Measurements from ENCODE around the gene SMYD1. TPM values are rescaled to one million over a fixed set of nuclear protein-coding genes. Genes with fewer than 3 reads are reported as not detected.

The SMYD1 gene
- total RNA-seq, 1 donor from 2014 or later: not detected

- DNase-seq (ENCODE audit: low spot score): no peak
- Mint-ChIP-seq H3K27me3 (ENCODE audit: insufficient read depth) (peaks cover 2% of the 10 kb centered on the region), H3K36me3 (ENCODE audit: low read depth) (peaks cover under 1% of the 10 kb centered on the region)
These were observed 7.4 kb upstream of the SMYD1 start for GRCh38 chr2:88059979-88060906.

GRCh38 chr2:88060907-88061275, 6.7 kb upstream of the SMYD1 start:
- Mint-ChIP-seq H3K36me3 (ENCODE audit: low read depth) (no peaks in the 10 kb centered on the region), H3K27me3 (ENCODE audit: insufficient read depth) (peaks cover 2% of the 10 kb centered on the region)
- intact Hi-C loops (cut with micrococcal nuclease): loop anchor here (1.0 kb wide), 3 partner anchors 99 to 130 kb away; no protein-coding TSS in a partner anchor

More at GRCh38 chr2:88059979-88060906, 7.4 kb upstream of the SMYD1 start:
- intact Hi-C loops (cut with micrococcal nuclease): loop anchor here (1.0 to 10.0 kb wide), 4 partner anchors 100 to 565 kb away; partner anchors contain the start of gene EIF2AK3
- Mint-ChIP-seq H3K27ac (no peak overlapping the region), H3K4me1 (ENCODE audit: low read depth) (peaks cover 31% of the 10 kb centered on the region), H3K4me3 (no peak overlapping the region), H3K9me3 (no peaks in the 10 kb centered on the region)

DNA sequence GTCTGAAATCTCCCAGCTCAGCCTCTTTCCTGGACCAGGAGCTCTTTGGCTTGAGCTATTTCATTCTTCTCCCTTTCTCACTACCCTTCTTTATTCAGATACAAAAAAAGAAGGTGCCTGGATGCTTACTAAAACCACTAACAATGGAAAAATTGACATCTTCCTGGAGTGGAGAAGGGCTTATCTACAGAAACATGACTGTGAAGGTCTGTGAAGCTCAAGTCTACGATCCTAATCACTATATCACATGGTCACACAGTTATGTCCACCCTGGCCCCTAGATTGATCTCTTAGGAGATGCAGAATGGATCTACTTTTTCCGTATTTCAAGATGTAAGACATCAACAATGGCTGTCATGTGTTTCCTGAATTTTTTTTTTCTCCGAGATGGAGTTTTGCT, 6.3 kb upstream of the SMYD1 start:
- no peaks in the 10 kb centered on the region for H3K36me3 Mint-ChIP-seq (ENCODE audit: low read depth)
- peaks cover 2% of the 10 kb centered on the region for H3K27me3 Mint-ChIP-seq (ENCODE audit: insufficient read depth)
- no peak overlapping the region for H3K27ac Mint-ChIP-seq
- no peaks in the 10 kb centered on the region for H3K9me3 Mint-ChIP-seq
- H3K4me3 Mint-ChIP-seq: no peak overlapping the region
- no peak for DNase-seq (ENCODE audit: low spot score)
- intact Hi-C loops (cut with micrococcal nuclease): no loop called here
- peaks cover 24% of the 10 kb centered on the region for H3K4me1 Mint-ChIP-seq (ENCODE audit: low read depth)

More at GRCh38 chr2:88060907-88061275, 6.7 kb upstream of the SMYD1 start:
- DNase-seq (ENCODE audit: low spot score): no peak
- no peak overlapping the region for H3K27ac Mint-ChIP-seq
- H3K4me3 Mint-ChIP-seq: no peak overlapping the region
- peaks cover 28% of the 10 kb centered on the region for H3K4me1 Mint-ChIP-seq (ENCODE audit: low read depth)
- no peaks in the 10 kb centered on the region for H3K9me3 Mint-ChIP-seq

DNA sequence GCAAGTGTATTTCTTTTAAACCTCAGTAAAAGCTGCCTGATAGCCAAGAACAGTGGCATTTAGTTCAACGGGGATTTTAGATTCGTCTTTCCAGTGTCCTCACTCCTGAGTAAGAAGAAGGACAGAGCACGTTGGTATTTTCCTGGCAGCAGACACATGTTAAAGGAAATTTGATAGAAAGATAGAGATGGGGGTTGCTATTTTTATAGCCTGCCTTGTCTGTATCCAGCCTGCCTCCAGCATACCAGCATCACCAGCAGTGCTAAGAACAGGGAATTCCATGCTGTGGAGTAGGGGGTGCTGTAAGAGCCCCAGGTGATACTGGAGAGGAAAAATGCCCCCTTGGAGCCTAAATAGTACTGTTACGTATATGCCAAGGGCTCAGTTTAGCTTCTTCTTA, 1.1 kb upstream of the SMYD1 start:
- H3K4me1 Mint-ChIP-seq (ENCODE audit: low read depth): no peaks in the 10 kb centered on the region
- no peaks in the 10 kb centered on the region for H3K36me3 Mint-ChIP-seq (ENCODE audit: low read depth)
- intact Hi-C loops (cut with micrococcal nuclease): no loop called here
- DNase-seq (ENCODE audit: low spot score): no peak
- H3K4me3 Mint-ChIP-seq: no peak overlapping the region
- H3K9me3 Mint-ChIP-seq: no peaks in the 10 kb centered on the region
- H3K27me3 Mint-ChIP-seq (ENCODE audit: insufficient read depth): peaks cover 2% of the 10 kb centered on the region
- H3K27ac Mint-ChIP-seq: no peak overlapping the region

DNA sequence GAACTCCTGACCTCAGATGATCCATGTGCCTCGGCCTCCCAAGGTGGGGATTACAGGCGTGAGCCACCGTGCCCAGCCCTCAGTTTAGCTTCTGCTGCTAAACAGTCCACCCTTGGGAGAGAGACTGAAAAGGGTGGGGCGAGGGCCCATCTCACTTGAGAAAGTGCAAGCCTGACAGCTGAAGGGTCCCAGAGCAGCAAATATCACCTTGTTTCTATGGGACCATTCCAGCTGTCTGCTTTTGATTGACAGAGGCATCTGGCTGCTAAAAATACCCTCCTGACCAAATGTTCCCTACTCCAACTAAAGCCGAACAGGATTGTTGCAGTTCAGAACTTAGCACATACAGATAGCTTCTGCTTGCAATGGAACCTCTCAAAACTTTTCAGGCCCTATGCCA, 436 bp upstream of the SMYD1 start:
- no peaks in the 10 kb centered on the region for H3K27me3 Mint-ChIP-seq (ENCODE audit: insufficient read depth)
- no peaks in the 10 kb centered on the region for H3K9me3 Mint-ChIP-seq
- H3K36me3 Mint-ChIP-seq (ENCODE audit: low read depth): no peaks in the 10 kb centered on the region
- DNase-seq (ENCODE audit: low spot score): no peak
- no peak overlapping the region for H3K4me3 Mint-ChIP-seq
- no peak overlapping the region for H3K27ac Mint-ChIP-seq
- H3K4me1 Mint-ChIP-seq (ENCODE audit: low read depth): no peaks in the 10 kb centered on the region
- intact Hi-C loops (cut with micrococcal nuclease): no loop called here

GRCh38 chr2:88068044-88068443, 419 bp downstream of the SMYD1 start:
- no peaks in the 10 kb centered on the region for H3K9me3 Mint-ChIP-seq
- H3K36me3 Mint-ChIP-seq (ENCODE audit: low read depth): no peaks in the 10 kb centered on the region
- intact Hi-C loops (cut with micrococcal nuclease): no loop called here
- no peak overlapping the region for H3K27ac Mint-ChIP-seq
- no peaks in the 10 kb centered on the region for H3K4me1 Mint-ChIP-seq (ENCODE audit: low read depth)
- no peak for DNase-seq (ENCODE audit: low spot score)
- H3K27me3 Mint-ChIP-seq (ENCODE audit: insufficient read depth): no peaks in the 10 kb centered on the region
- H3K4me3 Mint-ChIP-seq: no peak overlapping the region

DNA sequence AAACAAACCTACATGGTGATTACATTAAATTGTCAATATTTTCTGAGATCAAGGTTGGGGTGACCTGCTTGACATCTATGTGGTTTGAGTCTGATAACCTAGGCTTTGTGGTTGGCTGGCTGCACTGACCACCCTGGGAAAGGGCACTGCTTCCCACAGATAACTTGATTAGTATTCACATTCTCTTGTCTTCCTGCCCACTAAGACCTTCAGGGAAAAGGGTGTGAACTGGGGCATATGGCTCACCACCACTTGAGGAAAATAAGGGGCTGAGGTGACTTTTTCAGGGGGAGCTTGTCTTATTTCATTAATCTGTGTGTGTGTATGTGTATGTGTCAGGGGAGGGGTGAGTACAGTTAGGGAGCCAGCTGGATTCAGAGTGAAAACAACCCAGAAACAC, 1.5 kb downstream of the SMYD1 start:
- H3K27me3 Mint-ChIP-seq (ENCODE audit: insufficient read depth): peaks cover 6% of the 10 kb centered on the region
- H3K36me3 Mint-ChIP-seq (ENCODE audit: low read depth): no peaks in the 10 kb centered on the region
- no peaks in the 10 kb centered on the region for H3K9me3 Mint-ChIP-seq
- no peak for DNase-seq (ENCODE audit: low spot score)
- intact Hi-C loops (cut with micrococcal nuclease): no loop called here
- H3K4me3 Mint-ChIP-seq: no peak overlapping the region
- H3K4me1 Mint-ChIP-seq (ENCODE audit: low read depth): no peaks in the 10 kb centered on the region
- H3K27ac Mint-ChIP-seq: no peak overlapping the region

GRCh38 chr2:88070055-88070454, 2.4 kb downstream of the SMYD1 start:
- peaks cover 6% of the 10 kb centered on the region for H3K27me3 Mint-ChIP-seq (ENCODE audit: insufficient read depth)
- no peaks in the 10 kb centered on the region for H3K36me3 Mint-ChIP-seq (ENCODE audit: low read depth)
- no peak overlapping the region for H3K27ac Mint-ChIP-seq
- intact Hi-C loops (cut with micrococcal nuclease): loop anchor here (2.0 kb wide), 1 partner anchor 21 kb away; no protein-coding TSS in a partner anchor
- H3K4me1 Mint-ChIP-seq (ENCODE audit: low read depth): no peaks in the 10 kb centered on the region
- no peak for DNase-seq (ENCODE audit: low spot score)
- no peak overlapping the region for H3K4me3 Mint-ChIP-seq
- no peaks in the 10 kb centered on the region for H3K9me3 Mint-ChIP-seq

GRCh38 chr2:88071365-88071764, 3.7 kb downstream of the SMYD1 start:
- DNase-seq (ENCODE audit: low spot score): no peak
- intact Hi-C loops (cut with micrococcal nuclease): loop anchor here (2.0 kb wide), 1 partner anchor 19 kb away; no protein-coding TSS in a partner anchor
- Mint-ChIP-seq H3K4me3 (no peak overlapping the region), H3K27me3 (ENCODE audit: insufficient read depth) (peaks cover 6% of the 10 kb centered on the region), H3K4me1 (ENCODE audit: low read depth) (no peaks in the 10 kb centered on the region), H3K9me3 (no peaks in the 10 kb centered on the region), H3K27ac (no peak overlapping the region), H3K36me3 (ENCODE audit: low read depth) (no peaks in the 10 kb centered on the region)

GRCh38 chr2:88074150-88074549, 6.5 kb downstream of the SMYD1 start:
- no peak overlapping the region for H3K27ac Mint-ChIP-seq

GRCh38 chr2:88074854-88075292, 7.2 kb downstream of the SMYD1 start:
- Mint-ChIP-seq H3K27me3 (ENCODE audit: insufficient read depth) (peaks cover 6% of the 10 kb centered on the region), H3K36me3 (ENCODE audit: low read depth) (no peaks in the 10 kb centered on the region), H3K4me1 (ENCODE audit: low read depth) (no peaks in the 10 kb centered on the region), H3K4me3 (no peak overlapping the region), H3K27ac (no peak overlapping the region), H3K9me3 (no peaks in the 10 kb centered on the region)
- no peak for DNase-seq (ENCODE audit: low spot score)
- intact Hi-C loops (cut with micrococcal nuclease): no loop called here

More at GRCh38 chr2:88074150-88074549, 6.5 kb downstream of the SMYD1 start:
- DNase-seq (ENCODE audit: low spot score): no peak
- no peaks in the 10 kb centered on the region for H3K36me3 Mint-ChIP-seq (ENCODE audit: low read depth)
- H3K27me3 Mint-ChIP-seq (ENCODE audit: insufficient read depth): peaks cover 6% of the 10 kb centered on the region
- no peaks in the 10 kb centered on the region for H3K4me1 Mint-ChIP-seq (ENCODE audit: low read depth)
- no peak overlapping the region for H3K4me3 Mint-ChIP-seq
- intact Hi-C loops (cut with micrococcal nuclease): no loop called here
- H3K9me3 Mint-ChIP-seq: no peaks in the 10 kb centered on the region

GRCh38 chr2:88077080-88077479, 9.5 kb downstream of the SMYD1 start:
- H3K4me1 Mint-ChIP-seq (ENCODE audit: low read depth): no peaks in the 10 kb centered on the region
- DNase-seq (ENCODE audit: low spot score): no peak
- intact Hi-C loops (cut with micrococcal nuclease): no loop called here
- no peaks in the 10 kb centered on the region for H3K9me3 Mint-ChIP-seq
- H3K27ac Mint-ChIP-seq: no peak overlapping the region
- H3K36me3 Mint-ChIP-seq (ENCODE audit: low read depth): no peaks in the 10 kb centered on the region
- no peak overlapping the region for H3K4me3 Mint-ChIP-seq
- peaks cover 6% of the 10 kb centered on the region for H3K27me3 Mint-ChIP-seq (ENCODE audit: insufficient read depth)

- Mint-ChIP-seq H3K27ac (no peak overlapping the region), H3K36me3 (ENCODE audit: low read depth) (no peaks in the 10 kb centered on the region), H3K9me3 (no peaks in the 10 kb centered on the region), H3K4me3 (no peak overlapping the region), H3K27me3 (ENCODE audit: insufficient read depth) (peaks cover 3% of the 10 kb centered on the region), H3K4me1 (ENCODE audit: low read depth) (no peaks in the 10 kb centered on the region)
- intact Hi-C loops (cut with micrococcal nuclease): no loop called here
- no peak for DNase-seq (ENCODE audit: low spot score)
These were observed 11.1 kb downstream of the SMYD1 start for GRCh38 chr2:88078643-88079172.
